NCI-H1436 (cell line): Measurements from ENCODE around the gene ZFC3H1.
"Not testable (repeated sequence)": the region's sequence is repeated elsewhere in the genome, so short reads cannot be mapped to it uniquely, and the experiment has no call there.

Experiments used
- DNase-seq: peaks from one replicate; lab custom pipeline; 2025; lab: John Stamatoyannopoulos, UW

The ZFC3H1 gene

GRCh38 chr12:71576496-71576895 lies 87.2 kb downstream of the ZFC3H1 start:
- no peak for DNase-seq

GRCh38 chr12:71569885-71570284 lies 93.8 kb downstream of the ZFC3H1 start:
- DNase-seq, result not testable (repeated sequence)

GRCh38 chr12:71567537-71567936 lies 96.1 kb downstream of the ZFC3H1 start:
- peak; percentile 43 for DNase-seq

DNA sequence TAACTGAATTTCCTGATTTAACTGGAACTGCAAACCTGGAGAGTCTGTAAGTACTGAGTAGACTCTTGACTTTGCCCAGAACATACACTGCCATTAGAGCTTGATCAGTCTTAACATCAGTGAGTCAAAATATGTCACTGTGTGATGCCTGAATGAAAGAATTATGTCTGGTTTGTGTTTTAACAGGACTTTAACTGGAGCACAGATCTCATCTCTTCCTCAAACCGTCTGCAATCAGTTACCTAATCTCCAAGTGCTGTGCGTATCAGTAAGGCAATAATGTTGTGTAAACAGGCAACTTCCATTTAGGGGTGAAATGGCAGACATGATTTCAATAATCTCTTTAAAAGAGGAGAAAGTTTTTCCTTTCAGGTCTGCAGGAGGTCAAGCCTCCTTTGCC lies 97.0 kb downstream of the ZFC3H1 start:
- DNase-seq, result no peak

- DNase-seq, result no peak
Observed at GRCh38 chr12:71565535-71565934, 98.1 kb downstream of the ZFC3H1 start.

- DNase-seq, result peak; percentile 44
Observed at GRCh38 chr12:71562676-71563595, 100.7 kb downstream of the ZFC3H1 start.
